Omental fat pad (tissue), 4 donors: ENCODE measurements around the gene KDM2A. TPM values are rescaled to one million over a fixed set of nuclear protein-coding genes. Genes with fewer than 3 reads are reported as not detected.

Source experiments
- ATAC-seq: fragments of 150-250 bp; one replicate; pipeline ENCODE4 v1.9.1; 2016; ENCODE audit warnings: mild to moderate bottlenecking, moderate library complexity; ENCODE audit not compliant: low FRiP score
- DNase-seq: peaks from one replicate; pipeline ENCODE4 v3.0.0-alpha.2; 2019; ENCODE audit warnings: low spot score
- CTCF ChIP-seq, 3 donors: fragments of 450-650 bp; IDR thresholded peaks; one replicate each; pipeline ENCODE4 v1.5.1; 2016 to 2017; ENCODE audit warnings: antibody characterized with exemption in 3 of 3, mild to moderate bottlenecking in 3 of 3, moderate library complexity in 2 of 3
- total RNA-seq, 4 donors: library from RNA; depleted of rRNA; stranded (reverse); fragments of >200 nt; gene quantifications; one replicate each; pipeline ENCODE4 v1.1.0, GENCODE V29; 2016

Gene KDM2A
- total RNA-seq, 4 donors from 2014 or later, result 47.4 to 83.6 (median 56.6) TPM

- TF ChIP-seq CTCF (IDR thresholded peaks at IDR 0.05), result no peak
- DNase-seq, result no peak
- no peak for ATAC-seq
Observed at GRCh38 chr11:67245046-67245445, 126.0 kb downstream of the KDM2A start.

GRCh38 chr11:67247946-67248550, 129.0 kb downstream of the KDM2A start:
- DNase-seq (no peak), ATAC-seq (no peak)
- TF ChIP-seq CTCF (IDR thresholded peaks at IDR 0.05), result no peak

GRCh38 chr11:67248653-67249052, 129.6 kb downstream of the KDM2A start:
- DNase-seq (no peak), ATAC-seq (no peak)
- TF ChIP-seq CTCF (IDR thresholded peaks at IDR 0.05), result no peak

- DNase-seq (no peak), ATAC-seq (no peak)
Observed at GRCh38 chr11:67250059-67251043, 131.3 kb downstream of the KDM2A start.

GRCh38 chr11:67251841-67252240, 132.8 kb downstream of the KDM2A start:
- ATAC-seq, result no peak
- no peak for TF ChIP-seq CTCF (IDR thresholded peaks at IDR 0.05)
- DNase-seq, result no peak

More at GRCh38 chr11:67250059-67251043, 131.3 kb downstream of the KDM2A start:
- TF ChIP-seq CTCF (IDR thresholded peaks at IDR 0.05), result no peak

GRCh38 chr11:67252831-67253239, 133.8 kb downstream of the KDM2A start:
- no peak for TF ChIP-seq CTCF (IDR thresholded peaks at IDR 0.05)
- ATAC-seq, result no peak
- no peak for DNase-seq
